SKM-1 treated with dmso at 0.1 percent for 144 hours (cell line): Measurements from ENCODE around the gene GANC.
"Not testable (repeated sequence)": the region's sequence is repeated elsewhere in the genome, so short reads cannot be mapped to it uniquely, and the experiment has no call there.

Experiments used
- DNase-seq: peaks from one replicate; lab custom pipeline; 2025; ENCODE audit not compliant: unreplicated experiment; lab: John Stamatoyannopoulos, UW

The GANC gene

DNA sequence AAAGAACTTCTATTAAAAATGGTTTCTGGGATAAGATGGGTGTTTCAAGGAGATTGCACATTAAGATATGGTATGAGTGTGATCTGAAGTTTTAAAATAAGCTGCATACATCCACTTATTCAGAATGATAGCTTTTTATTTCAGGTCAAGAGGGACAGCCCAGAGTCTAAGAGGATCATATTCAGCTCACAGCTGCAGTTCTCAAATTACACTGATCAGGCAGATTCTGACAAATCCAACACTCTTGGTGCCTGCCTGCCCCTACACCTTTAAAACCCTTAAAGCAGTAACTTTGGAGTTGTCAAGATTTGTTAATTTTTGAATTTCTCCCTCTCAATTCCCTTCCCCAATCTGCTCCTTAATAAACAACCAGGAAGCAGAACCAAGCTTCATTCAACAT is 9.3 kb downstream of the GANC start:
- no peak for DNase-seq

DNA sequence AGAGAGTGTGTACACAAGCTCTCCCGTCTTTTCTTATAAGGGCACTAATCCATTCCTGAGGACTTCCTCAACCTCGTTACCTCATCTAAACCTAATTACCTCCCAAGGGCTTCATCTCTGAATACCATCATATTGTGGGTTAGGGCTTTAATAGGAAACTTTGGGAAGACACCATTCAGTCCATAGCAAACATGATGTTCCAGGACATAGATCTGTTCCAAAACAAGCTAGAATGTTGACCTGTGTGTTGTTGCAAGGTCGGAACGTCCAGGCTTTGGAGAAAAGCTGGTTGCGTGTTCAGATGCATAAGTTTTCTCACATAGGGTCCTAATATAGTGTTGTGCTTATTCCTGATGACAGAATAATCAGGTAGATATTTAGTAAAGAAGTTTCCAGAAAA is 9.9 kb downstream of the GANC start:
- no peak for DNase-seq

DNA sequence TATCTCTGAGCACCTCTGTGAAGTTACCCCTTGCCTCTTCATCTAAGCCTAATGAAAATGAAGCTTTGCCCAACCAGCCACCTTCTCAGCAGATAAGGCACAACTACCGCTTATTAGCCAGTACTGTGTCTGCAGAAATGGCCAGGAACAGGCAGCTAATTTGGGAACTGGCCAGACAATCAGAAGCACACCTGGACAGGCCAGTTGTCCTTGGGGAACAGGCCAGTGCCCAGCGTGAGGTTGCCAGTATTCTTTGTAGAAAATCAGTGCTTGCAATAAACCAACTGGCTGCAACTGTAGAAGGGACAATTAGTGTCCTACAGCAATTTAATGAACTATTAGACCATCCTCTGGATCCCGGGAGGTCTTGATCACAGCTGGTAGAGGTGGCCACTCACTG is 10.7 kb downstream of the GANC start:
- no peak for DNase-seq

DNA sequence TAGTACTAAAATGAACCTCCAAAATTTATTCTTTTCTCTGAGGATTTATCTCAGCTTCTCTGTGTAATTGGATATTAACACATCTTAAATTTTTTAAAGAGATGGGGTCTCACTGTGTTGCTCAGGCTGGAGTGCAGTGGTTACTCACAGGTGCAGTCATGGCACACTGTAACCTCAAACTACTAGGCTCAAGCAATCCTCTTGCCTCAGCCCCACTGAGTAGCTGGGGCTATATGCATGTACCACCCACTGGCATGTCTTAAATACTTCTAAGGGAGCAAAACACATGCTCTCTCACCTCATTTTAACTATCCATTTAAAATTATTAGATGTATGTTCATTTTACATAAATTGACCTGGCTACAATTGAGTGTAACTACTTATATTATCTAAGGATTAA is 11.6 kb downstream of the GANC start:
- no peak for DNase-seq

DNA sequence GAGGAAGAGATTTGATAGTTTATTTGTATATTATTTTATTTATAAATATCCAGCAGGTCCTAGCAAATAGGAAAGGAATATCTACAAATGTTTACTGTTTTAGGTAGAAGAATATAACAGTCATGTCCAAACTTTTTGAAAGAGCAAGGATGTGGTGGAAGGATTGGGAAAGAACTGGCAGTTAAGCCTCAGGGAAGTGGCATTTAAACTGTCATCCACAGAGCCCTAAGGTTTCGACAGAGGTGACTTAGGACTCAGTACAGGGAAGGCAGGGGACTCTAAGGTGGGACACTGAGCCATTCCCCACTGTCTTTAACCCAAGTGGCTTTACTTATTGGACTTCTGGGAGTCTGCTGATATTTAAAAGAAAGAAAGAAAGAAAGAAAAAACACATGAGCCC is 12.0 kb downstream of the GANC start:
- peak; percentile 52 for DNase-seq

DNA sequence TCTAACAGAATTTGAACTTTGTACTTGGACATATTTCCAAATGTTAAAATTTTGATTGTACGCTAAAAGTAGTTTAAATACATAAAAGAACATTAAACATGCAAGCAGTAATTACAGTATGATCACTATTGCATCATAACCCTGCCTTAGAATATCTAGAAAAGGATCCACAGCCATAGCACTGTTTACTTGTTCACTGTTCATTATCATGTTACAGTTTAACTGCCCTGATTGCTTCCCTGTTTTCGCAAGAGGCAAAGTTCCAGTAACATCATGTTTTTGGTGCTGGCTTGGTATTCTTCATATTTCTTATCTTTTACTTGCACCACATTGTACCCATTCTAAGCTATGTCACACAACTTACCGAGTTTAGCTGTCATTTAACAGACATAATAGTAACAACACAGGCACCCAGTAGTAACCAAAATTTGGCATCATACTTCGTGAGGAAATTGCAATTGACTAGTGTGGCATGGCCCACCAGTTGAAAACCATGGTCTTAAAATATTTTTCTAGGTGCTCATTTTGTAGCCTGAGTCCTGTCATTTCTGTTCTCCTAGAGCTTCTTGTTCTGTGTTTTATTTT is 13.5 kb downstream of the GANC start:
- DNase-seq = peak; percentile 49

DNA sequence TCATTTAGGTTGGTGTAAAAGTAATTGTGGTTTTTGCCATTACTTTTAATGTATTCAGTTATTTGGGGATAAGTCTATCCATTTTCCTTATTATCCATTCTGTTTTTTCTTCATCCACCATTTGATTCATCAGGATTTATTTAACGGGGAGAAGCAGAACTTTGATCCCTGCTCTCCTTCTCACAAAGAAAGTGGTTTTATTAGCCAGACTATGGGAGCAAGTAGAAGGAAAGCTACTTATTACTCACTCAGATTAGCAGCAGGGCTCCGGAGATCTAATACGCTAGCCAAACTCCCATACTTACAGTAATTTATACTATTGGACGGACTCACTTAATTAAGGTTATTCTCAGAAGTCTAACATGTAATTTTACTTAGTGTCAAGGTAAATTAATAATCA is 14.9 kb downstream of the GANC start:
- no peak for DNase-seq

DNA sequence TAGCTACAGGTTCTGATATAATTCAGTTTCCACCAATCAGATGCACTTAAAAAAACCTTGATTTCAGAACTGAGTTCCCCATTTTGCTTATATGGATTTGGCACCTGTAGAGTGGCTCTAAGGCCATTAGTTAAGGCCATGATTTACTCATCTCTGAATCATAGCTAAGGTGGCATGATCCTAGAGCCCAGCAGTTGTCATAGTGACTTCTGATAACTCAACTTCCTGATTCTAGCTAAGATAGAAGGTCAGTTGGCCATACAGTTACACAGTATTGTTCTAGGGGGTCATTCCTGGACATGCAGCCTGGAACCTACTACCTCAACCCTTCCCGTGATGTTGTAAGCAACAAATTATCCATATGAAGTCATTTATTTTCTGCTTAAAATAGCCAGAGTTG is 16.2 kb downstream of the GANC start:
- no peak for DNase-seq

DNA sequence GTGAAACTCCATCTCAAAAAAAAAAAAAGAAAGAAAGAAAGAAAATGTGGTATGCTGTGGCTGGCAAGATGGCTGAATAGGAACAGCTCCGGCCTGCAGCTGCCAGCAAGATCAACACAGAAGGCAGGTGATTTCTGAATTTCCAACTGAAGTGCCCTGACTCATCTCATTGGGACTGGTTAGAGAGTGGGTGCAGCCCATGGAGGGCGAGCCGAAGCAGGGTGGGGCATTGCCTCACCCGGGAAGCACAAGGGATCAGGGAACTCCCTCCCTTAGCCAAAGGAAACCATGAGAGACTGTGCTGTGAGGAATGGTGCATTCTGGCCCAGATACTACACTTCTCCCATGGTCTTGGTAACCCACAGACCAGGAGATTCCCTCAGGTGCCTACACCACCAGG is 28.0 kb downstream of the GANC start:
- DNase-seq = not testable (repeated sequence)

DNA sequence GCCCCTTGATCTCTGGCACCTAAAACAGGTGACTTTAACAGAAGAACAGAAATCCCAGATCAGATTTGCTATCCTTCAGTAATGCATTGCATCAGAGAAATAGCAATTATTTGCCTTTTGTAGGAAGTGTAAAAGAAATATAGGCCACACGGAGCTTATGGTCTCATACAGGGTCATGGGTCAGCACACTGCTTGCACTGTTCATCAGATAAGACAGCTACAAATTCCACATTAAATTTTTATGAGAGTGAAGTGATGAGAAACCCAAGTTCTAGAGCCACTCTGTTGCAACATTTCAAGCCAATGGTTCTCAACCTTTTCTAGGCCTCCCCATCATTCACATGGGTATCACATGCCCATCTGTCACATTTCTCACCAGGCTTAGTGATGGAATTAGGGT is 33.7 kb downstream of the GANC start:
- DNase-seq = no peak

DNA sequence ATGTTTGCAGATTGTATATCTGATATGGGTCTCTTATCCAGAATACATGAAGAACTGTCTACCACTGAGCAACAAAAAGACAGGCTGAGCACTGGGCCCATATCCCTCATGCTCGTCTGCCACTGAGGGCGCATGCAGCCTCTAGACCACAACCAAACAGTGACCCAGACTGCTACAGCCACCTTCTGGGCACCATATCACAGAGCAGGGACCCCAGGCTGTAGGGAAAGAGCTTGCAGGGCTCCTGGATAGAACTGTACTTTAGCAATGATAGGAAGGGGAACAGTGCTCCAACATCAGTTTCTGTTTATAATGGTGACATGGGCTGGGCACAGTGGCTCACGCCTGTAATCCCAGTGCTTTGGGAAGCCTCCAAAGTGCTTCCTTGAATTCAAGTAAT is 40.5 kb downstream of the GANC start:
- DNase-seq = no peak

DNA sequence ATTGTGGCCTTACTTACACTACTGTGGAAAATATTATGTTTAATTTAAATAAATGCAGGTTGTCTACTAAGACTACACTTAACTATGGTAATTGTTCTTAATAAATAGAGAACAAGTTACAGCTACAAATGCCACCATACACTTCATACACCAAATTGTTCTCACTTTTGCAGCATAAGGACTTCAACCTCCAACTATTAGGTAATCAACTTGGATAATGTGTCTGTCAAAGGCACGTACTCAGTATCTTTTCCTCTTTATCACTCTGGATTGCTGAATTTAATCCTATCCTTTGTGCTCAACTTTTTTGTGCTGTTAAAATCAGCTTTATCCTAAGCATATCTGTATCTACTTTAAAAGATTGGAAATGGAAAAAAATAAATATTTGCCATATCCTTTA is 41.8 kb downstream of the GANC start:
- no peak for DNase-seq

DNA sequence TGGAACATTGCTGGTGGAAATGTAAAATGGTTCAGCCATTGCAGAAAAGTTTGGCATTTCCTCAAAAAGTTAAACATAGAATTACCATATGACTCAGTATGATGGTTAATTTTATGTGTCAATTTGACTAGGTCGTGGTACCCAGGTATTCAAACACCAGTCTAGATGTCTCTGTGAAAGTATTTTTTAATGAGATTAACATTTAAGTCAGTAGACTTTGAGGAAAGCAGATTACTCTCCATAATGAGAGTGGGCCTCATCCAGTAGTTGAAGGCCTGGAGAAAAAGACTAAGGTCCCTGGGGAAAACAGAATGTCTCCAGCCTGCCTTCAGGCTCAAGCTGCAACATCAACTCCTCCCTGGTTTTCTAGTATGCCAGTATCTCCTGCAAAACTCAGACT is 42.5 kb downstream of the GANC start:
- DNase-seq = no peak

DNA sequence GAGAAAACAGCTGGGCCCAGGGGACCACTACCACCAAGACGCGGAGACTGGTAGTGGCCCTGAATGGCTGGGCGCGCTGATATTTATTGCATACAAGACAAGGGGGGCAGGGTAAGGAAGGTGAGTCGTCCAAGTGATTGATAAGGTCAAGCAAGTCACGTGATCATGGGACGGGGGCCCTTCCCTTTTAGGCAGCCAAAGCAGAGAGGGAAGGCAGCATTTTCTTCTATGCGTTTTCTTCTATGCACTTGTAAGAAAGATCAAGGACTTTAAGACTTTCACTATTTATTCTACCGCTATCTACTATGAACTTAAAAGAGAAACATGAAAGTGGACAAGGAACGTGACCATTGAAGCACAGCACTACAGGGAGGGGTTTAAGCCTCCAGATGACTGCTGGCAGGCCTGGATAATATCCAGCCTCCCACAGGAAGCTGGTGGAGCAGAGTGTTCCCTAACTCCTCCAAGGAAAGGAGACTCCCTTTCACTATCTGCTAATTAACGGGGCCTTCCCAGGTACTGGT is 43.3 kb downstream of the GANC start:
- DNase-seq = not testable (repeated sequence)

DNA sequence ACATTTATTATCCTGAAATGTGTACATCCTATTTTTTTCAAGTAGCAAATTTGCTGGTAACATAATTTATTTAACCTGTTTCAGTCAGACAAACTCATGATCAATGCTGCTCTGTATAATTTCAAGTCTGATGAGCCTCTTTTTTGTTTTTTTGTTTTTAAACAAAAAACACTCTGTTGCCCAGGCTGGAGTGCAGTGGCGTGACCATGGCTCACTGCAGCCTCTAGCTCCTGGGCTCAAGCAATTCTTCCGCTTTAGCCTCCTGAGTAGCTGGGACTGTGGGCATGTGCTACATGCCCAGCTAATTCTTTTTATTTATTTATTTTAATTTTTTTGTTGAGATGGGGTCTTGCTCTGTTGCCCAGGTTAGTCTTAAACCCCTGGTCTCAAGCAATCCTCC is 46.2 kb downstream of the GANC start:
- DNase-seq = no peak

DNA sequence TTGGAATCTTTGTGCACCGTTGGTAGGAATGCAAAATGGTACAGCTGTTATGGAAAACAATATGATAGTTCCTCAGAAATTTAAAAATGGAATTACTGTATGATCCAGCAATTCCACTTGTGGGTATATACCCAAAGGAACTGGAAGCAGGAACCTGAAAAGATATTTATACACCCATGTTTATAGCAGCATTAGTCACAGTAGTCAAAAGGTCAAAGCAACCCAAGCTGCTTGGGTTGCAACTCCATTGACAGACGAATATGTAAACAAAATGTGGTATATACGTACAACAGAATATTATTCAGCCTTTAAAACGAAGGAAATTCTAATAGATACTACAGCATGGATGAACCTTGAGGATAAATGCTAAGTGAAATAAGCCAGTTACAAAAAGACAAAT is 51.3 kb downstream of the GANC start:
- DNase-seq = no peak

DNA sequence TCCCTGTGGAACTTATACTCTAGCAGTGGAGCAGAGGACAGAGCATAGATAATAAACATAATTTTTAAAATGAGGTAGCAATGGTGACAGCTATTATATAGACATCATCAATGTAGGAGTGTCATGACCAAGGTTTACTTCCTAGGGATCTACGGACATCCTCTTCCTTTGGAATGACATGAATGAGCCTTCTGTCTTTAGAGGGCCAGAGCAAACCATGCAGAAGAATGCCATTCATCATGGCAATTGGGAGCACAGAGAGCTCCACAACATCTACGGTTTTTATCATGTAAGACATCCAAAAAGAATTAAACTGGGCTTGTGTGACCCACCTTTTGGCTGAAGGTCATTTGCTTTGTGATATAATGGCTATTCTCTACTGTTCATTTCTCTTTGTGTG is 56.2 kb downstream of the GANC start:
- no peak for DNase-seq

DNA sequence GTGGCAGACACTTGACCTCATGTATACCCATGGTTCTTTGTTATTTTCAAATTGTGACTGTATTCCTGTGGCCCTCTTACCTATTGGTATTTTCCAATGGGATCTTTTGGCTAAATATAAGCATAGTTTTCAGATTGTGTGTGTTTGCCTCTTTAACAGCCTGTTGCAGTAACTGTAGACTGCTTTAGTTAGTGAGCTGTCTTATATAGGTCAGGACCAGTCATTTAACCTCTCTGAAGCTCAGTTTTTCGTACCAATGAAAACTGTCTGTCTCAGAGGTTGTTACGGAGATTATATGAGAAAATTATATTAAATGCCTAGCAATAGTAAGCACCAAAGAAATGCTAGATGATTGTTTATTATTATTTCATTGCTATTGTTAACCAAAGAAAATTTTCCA is 57.0 kb downstream of the GANC start:
- no peak for DNase-seq

DNA sequence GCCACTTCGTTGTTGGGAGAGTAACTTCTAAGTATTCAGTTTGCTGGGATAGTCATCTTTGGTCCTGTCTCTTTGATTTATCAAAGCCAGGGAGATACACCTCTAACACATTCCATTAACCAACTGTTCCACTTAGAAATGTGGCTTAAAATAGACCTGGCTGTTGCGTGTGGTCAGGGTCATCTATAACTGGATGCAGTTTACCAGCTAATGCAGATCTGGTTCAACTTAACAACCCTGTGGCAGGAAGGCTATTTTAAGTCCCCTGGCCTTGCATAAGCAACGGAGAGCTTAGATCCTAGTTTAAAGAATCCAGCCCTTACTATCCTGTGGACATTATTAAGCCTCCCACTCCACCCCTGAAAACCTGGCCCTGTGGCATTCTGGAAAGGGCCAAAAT is 58.2 kb downstream of the GANC start:
- DNase-seq = peak; percentile 56

DNA sequence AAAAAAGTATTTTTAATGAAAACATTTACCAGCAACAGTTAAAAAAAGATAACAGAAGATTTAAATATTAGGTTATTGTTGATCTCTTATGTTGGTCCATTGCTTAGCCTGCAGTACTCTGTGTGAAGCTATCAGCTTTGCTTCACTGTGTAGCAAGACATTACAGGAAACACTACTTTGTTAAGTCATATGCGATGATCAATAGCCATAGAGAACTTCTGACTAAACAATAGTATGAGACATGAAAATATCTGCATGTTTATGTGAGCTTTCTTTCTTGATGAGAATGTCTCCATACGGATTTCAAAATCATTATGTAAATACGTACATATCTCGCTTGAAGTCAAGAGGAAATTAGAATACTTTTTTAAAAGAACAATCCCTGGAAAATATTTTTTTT is 59.3 kb downstream of the GANC start:
- DNase-seq = no peak

DNA sequence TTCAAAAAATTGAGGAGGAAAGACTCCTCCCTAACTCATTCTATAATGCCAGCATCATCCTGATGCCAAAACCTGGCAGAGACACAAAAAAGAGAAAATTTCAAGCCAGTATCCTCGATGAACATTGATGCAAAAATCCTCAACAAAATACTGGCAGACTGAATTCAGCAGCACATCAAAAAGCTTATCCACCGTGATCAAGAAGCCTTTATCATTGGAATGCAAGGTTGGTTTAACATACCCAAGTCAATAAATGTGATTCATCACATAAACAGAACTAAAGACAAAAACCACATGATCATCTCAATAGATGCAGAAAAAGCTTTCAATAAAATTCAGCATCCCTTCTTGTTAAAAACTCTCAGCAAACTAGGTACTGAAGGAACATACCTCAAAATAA is 62.1 kb downstream of the GANC start:
- DNase-seq = no peak

DNA sequence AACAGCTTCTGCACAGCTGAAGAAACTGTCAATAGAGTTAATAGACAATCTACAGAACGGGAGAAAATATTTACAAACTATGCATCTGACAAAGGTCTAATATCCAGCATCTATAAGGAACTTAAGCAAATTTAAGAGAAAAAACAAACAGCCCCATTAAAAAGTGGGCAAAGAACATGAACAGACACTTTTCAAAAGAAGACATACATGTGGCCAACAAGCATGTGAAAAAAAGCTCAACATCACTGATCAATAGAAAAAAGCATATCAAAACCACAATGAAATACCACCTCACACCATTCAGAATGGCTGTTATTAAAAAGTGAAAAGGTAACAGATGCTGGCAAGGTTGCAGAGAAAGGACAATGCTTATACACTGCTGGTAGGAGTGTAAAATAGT is 63.6 kb downstream of the GANC start:
- DNase-seq = not testable (repeated sequence)

DNA sequence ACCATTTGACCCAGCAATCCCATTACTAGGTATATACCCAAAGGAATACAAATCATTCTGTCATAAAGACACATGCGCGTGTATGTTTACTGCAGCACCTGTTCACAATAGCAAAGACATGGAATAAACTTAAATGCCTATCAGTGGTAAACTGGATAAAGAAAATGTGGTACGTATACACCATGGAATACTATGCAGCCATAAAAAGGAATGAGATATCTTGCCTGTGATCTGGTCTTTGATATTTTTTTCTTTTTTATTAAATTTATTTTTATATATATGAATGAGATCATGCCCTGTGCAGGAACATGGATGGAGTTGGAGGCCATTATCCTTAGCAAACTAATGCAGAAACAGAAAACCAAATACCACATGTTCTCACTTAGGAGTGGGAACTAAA is 64.1 kb downstream of the GANC start:
- DNase-seq = not testable (repeated sequence)

DNA sequence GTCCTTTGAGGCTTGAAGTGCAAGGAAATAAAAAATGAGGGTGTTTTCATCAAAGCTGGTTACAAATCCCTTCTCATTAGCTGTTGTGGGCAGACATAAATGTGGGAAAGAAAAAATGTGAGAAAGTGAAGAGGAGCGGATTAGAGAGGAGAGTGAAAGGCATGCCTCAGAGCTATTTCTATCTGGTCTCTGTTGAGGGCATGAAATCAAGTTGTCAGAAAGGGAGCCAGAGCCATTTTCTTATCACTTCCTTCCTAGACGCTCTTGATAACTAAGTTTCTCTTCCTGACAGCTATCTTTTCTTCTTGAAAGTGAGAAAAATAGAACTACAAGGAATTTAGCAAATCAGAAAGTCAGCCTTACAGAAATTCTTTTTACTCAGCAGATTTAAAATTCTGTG is 65.5 kb downstream of the GANC start:
- no peak for DNase-seq
